MM.1S (cell line): ENCODE results near the gene PSMD6.

Experiments used
- EZH2 ChIP-seq: fragments of 300-600 bp; sonication (generic); optimal IDR thresholded peaks from 2 replicates; pipeline ENCODE3; 2017; ENCODE audit warnings: low read depth, mild to moderate bottlenecking, antibody characterized with exemption, low read length, mixed read lengths
- EZH2phosphoT487 ChIP-seq: fragments of 300-600 bp; sonication (generic); IDR thresholded peaks from 2 replicates; pipeline ENCODE4 v1.6.1; 2018; ENCODE audit warnings: antibody characterized with exemption, low read length
- TF ChIP-seq, protein P1 (sequence below): fragments of 300-600 bp; sonication (generic); IDR thresholded peaks from 2 replicates; pipeline ENCODE4 v1.5.1; 2016; ENCODE audit warnings: antibody characterized with exemption, low read length, mixed read lengths

DNA sequence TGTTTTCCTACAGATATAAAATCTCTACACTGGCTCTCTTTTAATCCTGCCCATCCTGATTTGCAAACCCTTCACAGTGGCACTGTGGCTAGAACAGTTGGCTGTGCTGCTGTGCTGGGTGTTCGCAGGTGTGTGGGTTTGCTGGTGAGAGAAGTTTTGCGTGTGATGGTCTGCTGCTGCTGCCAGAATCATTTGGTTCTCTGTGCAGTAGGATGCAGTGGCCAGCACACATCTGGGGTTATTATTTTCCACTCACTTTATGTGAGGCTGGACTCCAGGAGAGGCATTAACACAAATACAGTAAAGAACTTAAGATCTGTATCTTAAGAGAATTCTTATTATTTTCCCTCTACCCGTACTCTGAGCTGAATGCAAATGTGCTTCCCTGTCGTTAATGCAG is 16.0 kb upstream of the PSMD6 start:
- TF ChIP-seq, protein P1, sequence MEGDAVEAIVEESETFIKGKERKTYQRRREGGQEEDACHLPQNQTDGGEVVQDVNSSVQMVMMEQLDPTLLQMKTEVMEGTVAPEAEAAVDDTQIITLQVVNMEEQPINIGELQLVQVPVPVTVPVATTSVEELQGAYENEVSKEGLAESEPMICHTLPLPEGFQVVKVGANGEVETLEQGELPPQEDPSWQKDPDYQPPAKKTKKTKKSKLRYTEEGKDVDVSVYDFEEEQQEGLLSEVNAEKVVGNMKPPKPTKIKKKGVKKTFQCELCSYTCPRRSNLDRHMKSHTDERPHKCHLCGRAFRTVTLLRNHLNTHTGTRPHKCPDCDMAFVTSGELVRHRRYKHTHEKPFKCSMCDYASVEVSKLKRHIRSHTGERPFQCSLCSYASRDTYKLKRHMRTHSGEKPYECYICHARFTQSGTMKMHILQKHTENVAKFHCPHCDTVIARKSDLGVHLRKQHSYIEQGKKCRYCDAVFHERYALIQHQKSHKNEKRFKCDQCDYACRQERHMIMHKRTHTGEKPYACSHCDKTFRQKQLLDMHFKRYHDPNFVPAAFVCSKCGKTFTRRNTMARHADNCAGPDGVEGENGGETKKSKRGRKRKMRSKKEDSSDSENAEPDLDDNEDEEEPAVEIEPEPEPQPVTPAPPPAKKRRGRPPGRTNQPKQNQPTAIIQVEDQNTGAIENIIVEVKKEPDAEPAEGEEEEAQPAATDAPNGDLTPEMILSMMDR = no peak
- TF ChIP-seq EZH2phosphoT487 = no peak
- no peak for TF ChIP-seq EZH2
